AML-193 (cell line): ENCODE results near the gene CACNA1B.
"Not testable (repeated sequence)": the region's sequence is repeated elsewhere in the genome, so short reads cannot be mapped to it uniquely, and the experiment has no call there.

Experiments
- DNase-seq, 2 experiments: peaks; one replicate each; lab custom pipeline; 2025; lab: John Stamatoyannopoulos, UW

CACNA1B gene

GRCh38 chr9:137866226-137867141 lies 11.1 kb upstream of the CACNA1B start:
- DNase-seq = no peak

- no peak for DNase-seq
These were observed 7.2 kb upstream of the CACNA1B start for GRCh38 chr9:137870432-137870831.

GRCh38 chr9:137872296-137872695 lies 5.3 kb upstream of the CACNA1B start:
- no peak for DNase-seq

GRCh38 chr9:137873408-137873807 lies 4.2 kb upstream of the CACNA1B start:
- no peak for DNase-seq

- DNase-seq = no peak
These were observed 3.7 kb upstream of the CACNA1B start for GRCh38 chr9:137873858-137874362.

GRCh38 chr9:137875354-137875753 lies 2.2 kb upstream of the CACNA1B start:
- no peak for DNase-seq

GRCh38 chr9:137875846-137876245 lies 1.7 kb upstream of the CACNA1B start:
- no peak for DNase-seq

- no peak for DNase-seq
These were observed 1.3 kb upstream of the CACNA1B start for GRCh38 chr9:137876269-137876668.

GRCh38 chr9:137876781-137877386 lies 698 bp upstream of the CACNA1B start:
- DNase-seq = no peak

GRCh38 chr9:137878146-137878941 lies 762 bp downstream of the CACNA1B start:
- DNase-seq = no peak

GRCh38 chr9:137879052-137879451 lies 1.5 kb downstream of the CACNA1B start:
- DNase-seq = no peak

GRCh38 chr9:137879566-137880150 lies 2.1 kb downstream of the CACNA1B start:
- no peak for DNase-seq

- no peak for DNase-seq
These were observed 2.8 kb downstream of the CACNA1B start for GRCh38 chr9:137880160-137880975.

GRCh38 chr9:137880976-137881530 lies 3.5 kb downstream of the CACNA1B start:
- no peak for DNase-seq

- no peak for DNase-seq
These were observed 4.3 kb downstream of the CACNA1B start for GRCh38 chr9:137881591-137882505.

GRCh38 chr9:137882506-137882821 lies 4.9 kb downstream of the CACNA1B start:
- no peak for DNase-seq

GRCh38 chr9:137883977-137884376 lies 6.4 kb downstream of the CACNA1B start:
- DNase-seq = not testable (repeated sequence)

- not testable (repeated sequence) for DNase-seq
These were observed 7.0 kb downstream of the CACNA1B start for GRCh38 chr9:137884547-137884946.

- DNase-seq = not testable (repeated sequence)
These were observed 7.5 kb downstream of the CACNA1B start for GRCh38 chr9:137885121-137885520.

GRCh38 chr9:137888621-137889020 lies 11.0 kb downstream of the CACNA1B start:
- DNase-seq = not testable (repeated sequence)
